ENCODE measurements around the gene CCND2. TPM values are rescaled to one million over a fixed set of nuclear protein-coding genes. Genes with fewer than 3 reads are reported as not detected.

Gene CCND2
- total RNA-seq, 1 donor from 2014 or later: 181 TPM

Other genes starting within 250 kb of the CCND2 start
- 20.3 and 25.1 TPM in 2 replicates for gene TIGAR, start 47.5 kb downstream of the CCND2 start, total RNA-seq
- gene FGF23, start 106.0 kb downstream of the CCND2 start, total RNA-seq: not detected in 2 replicates
- gene FGF6, start 172.1 kb downstream of the CCND2 start, total RNA-seq: not detected in 2 replicates

All from glomerular endothelial cell (primary cell).